Peyer's patch (tissue), 4 donors: ENCODE results near the gene GPR158.

Experiments
- CTCF ChIP-seq, 6 experiments: fragments of 450-650 bp in 4 of 6; fragments of 200-600 bp in 2 of 6; sonication (generic) in 1 of 6; IDR thresholded peaks; one replicate each; pipeline ENCODE4 v1.5.1; 2017 to 2019; ENCODE audit warnings: antibody characterized with exemption in 6 of 6, mild to moderate bottlenecking in 3 of 6, moderate library complexity in 1 of 6
- POLR2A ChIP-seq, 2 donors: fragments of 450-650 bp; IDR thresholded peaks; one replicate each; pipeline ENCODE4 v1.5.1; 2017; ENCODE audit warnings: antibody characterized with exemption in 2 of 2, mild to moderate bottlenecking in 2 of 2, moderate library complexity in 2 of 2

DNA sequence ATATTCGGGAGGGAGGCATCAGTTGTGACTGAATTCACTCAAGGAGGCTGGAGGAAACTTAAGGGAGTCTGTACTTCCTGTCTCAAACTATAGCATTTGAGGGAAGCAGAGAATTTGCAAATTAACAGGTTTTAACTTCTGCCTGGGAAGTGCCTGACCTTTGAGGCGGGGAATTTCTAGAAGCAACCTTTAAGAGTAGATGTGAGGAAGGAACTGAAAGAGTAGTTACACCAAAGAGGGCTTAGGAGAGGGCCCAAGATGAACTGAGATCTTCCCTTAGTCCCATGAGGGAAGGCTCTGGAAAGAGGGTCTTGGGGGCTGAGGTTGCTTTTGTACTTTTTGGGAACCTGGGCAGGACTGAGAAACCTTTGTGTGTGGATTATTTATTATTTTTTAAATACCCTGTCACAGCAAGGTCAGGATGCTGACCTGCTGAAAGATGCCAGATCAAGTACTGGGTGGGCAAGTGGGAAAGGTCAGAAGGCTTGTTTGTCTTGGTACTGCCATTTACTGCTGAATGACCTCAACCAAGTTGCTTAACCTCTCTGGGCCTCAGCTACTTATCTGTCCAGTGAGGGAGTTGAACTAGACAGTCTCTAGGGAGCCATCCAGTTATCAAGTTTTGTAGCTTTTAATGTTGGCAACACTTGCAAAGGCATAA, 2.4 kb downstream of the GPR158 start:
- TF ChIP-seq CTCF (IDR thresholded peaks at IDR 0.05) (no peak), POLR2A (IDR thresholded peaks at IDR 0.05) (no peak)
